ENCODE measurements around the gene AACS.
"Not testable (repeated sequence)": the region's sequence is repeated elsewhere in the genome, so short reads cannot be mapped to it uniquely, and the experiment has no call there.

Gene AACS

DNA sequence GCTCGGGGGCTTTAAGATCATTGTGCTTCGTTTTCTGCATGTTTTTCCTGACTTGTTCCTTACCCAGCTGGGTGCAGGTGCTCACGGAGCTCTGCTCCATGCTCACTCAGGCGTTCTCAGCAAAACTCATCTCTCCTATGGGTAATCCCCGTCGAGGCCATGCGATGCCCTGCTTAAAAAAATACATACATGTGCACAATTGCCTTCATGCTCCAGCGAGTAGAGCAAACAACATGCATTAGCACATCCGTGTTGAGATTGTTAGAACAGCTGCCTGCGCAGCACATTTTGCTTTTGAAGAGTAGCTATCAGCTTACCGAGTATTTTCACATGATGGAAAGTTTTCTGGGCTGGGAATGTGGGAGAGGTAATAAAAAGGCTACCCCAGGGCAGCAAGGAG, 16.2 kb downstream of the AACS start:
- no peaks in the 10 kb centered on the region for H3K4me1 ChIP-seq (ENCODE audit: low read length)
- H3K4me2 ChIP-seq (ENCODE audit: low read depth, low read length) = no peak overlapping the region
- H3K36me3 ChIP-seq (replicated peaks; ENCODE audit: insufficient read depth, low read length) = no peaks in the 10 kb centered on the region
- no peaks in the 10 kb centered on the region for H3K9me3 ChIP-seq (replicated peaks; ENCODE audit: insufficient read depth, low read length)
- H3K9ac ChIP-seq (ENCODE audit: low read length) = no peak overlapping the region
- no peaks in the 10 kb centered on the region for H3K27me3 ChIP-seq (replicated peaks; ENCODE audit: insufficient read depth, low read length)
- no peak overlapping the region for H2AFZ ChIP-seq (ENCODE audit: low read length)
- no peaks in the 10 kb centered on the region for H3K79me2 ChIP-seq (ENCODE audit: low read length)
- H3F3A ChIP-seq (ENCODE audit: insufficient read depth, low read length) = no peaks in the 10 kb centered on the region
- no peak for DNase-seq
- no peaks in the 10 kb centered on the region for H4K20me1 ChIP-seq (ENCODE audit: insufficient read depth, low read length)
- no peak overlapping the region for H3K27ac ChIP-seq (ENCODE audit: low read length)
- TF ChIP-seq EZH2phosphoT487 (IDR thresholded peaks at IDR 0.05; ENCODE audit: low read length) (no peak), EZH2 (optimal IDR thresholded peaks at IDR 0.05; ENCODE audit: low read depth, low read length) (no peak)
- TF ChIP-seq, protein P1, sequence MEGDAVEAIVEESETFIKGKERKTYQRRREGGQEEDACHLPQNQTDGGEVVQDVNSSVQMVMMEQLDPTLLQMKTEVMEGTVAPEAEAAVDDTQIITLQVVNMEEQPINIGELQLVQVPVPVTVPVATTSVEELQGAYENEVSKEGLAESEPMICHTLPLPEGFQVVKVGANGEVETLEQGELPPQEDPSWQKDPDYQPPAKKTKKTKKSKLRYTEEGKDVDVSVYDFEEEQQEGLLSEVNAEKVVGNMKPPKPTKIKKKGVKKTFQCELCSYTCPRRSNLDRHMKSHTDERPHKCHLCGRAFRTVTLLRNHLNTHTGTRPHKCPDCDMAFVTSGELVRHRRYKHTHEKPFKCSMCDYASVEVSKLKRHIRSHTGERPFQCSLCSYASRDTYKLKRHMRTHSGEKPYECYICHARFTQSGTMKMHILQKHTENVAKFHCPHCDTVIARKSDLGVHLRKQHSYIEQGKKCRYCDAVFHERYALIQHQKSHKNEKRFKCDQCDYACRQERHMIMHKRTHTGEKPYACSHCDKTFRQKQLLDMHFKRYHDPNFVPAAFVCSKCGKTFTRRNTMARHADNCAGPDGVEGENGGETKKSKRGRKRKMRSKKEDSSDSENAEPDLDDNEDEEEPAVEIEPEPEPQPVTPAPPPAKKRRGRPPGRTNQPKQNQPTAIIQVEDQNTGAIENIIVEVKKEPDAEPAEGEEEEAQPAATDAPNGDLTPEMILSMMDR (IDR thresholded peaks at IDR 0.05; ENCODE audit: low read length) = no peak
- no peak overlapping the region for H3K4me3 ChIP-seq (ENCODE audit: low read length)
- no peaks in the 10 kb centered on the region for H3K9me2 ChIP-seq (replicated peaks; ENCODE audit: insufficient read depth, low read length)

DNA sequence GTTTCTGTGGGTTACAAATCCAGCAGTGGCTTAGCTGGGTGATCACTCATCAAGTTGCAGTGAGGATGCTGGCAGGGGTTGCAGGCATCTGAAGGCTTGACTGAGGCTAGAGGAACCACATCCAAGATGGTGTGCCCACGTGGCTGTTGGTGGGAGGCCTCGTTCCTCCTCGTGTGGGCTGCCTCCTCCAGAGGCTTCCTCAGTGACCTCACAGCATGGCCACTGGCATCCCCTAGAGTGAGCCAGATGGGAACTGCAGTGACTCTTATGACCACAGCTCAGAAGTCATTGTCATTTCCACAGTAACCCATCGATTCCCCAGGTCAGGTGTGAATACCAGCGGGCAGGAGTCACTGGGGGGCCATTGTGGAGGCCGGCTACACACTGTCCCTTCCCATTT, 17.8 kb downstream of the AACS start:
- no peaks in the 10 kb centered on the region for H3K36me3 ChIP-seq (replicated peaks; ENCODE audit: insufficient read depth, low read length)

DNA sequence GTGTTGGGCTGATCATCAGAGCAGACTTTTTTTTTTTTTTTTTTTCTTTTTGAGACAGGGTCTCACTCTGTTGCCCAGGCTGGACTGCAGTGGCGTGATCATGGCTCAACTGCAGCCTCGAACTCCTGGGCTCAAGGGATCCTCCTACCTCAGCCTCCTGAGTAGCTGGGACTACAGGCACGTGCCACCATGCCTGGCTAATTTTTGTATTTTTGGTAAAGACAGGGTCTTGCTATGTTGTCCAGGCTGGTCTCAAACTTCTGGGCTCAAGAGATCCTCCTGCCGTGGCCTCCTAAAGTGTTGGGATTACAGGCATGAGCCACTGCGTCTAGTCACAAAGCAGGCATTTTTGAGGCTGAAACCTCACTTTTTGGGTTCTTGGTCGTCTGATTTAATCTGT, 23.0 kb downstream of the AACS start:
- H3K9me3 ChIP-seq (replicated peaks; ENCODE audit: insufficient read depth, low read length); H3K36me3 ChIP-seq (replicated peaks; ENCODE audit: insufficient read depth, low read length); H3K27me3 ChIP-seq (replicated peaks; ENCODE audit: insufficient read depth, low read length): not testable (repeated sequence)

More for the DNA sequence above, 17.8 kb downstream of the AACS start:
- H3K9me2 ChIP-seq (replicated peaks; ENCODE audit: insufficient read depth, low read length) = no peaks in the 10 kb centered on the region
- H3K4me3 ChIP-seq (ENCODE audit: low read length) = no peak overlapping the region
- H3K4me1 ChIP-seq (ENCODE audit: low read length) = no peaks in the 10 kb centered on the region
- no peaks in the 10 kb centered on the region for H3K79me2 ChIP-seq (ENCODE audit: low read length)
- H3K9ac ChIP-seq (ENCODE audit: low read length) = no peak overlapping the region
- DNase-seq = no peak
- H3K9me3 ChIP-seq (replicated peaks; ENCODE audit: insufficient read depth, low read length) = no peaks in the 10 kb centered on the region
- H3F3A ChIP-seq (ENCODE audit: insufficient read depth, low read length) = no peaks in the 10 kb centered on the region
- no peak overlapping the region for H3K27ac ChIP-seq (ENCODE audit: low read length)
- TF ChIP-seq EZH2phosphoT487 (IDR thresholded peaks at IDR 0.05; ENCODE audit: low read length) (no peak), EZH2 (optimal IDR thresholded peaks at IDR 0.05; ENCODE audit: low read depth, low read length) (no peak)
- TF ChIP-seq, protein P1 (IDR thresholded peaks at IDR 0.05; ENCODE audit: low read length) = no peak
- H2AFZ ChIP-seq (ENCODE audit: low read length) = no peak overlapping the region
- no peaks in the 10 kb centered on the region for H4K20me1 ChIP-seq (ENCODE audit: insufficient read depth, low read length)
- H3K27me3 ChIP-seq (replicated peaks; ENCODE audit: insufficient read depth, low read length) = no peaks in the 10 kb centered on the region
- H3K4me2 ChIP-seq (ENCODE audit: low read depth, low read length) = no peak overlapping the region

DNA sequence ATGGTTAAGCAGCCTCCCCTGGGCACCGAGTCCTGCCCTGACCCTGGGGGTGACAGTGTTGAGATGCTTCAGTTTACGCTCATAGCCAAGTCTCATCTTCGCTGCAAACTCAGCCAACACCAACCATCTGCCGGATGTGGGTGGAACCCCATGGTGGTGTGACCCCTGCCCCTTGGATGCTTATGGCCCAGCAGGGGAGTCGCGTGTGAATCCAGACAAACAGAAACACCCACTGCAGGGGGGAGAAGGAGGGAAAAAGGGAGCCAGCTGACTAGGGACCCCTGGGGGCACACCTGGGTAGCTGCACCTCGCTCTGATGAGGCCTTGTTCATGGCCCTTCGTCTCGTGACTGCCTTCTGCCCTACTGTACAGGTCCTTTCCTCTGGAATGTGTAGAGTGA, 23.8 kb downstream of the AACS start:
- H3K4me2 ChIP-seq (ENCODE audit: low read depth, low read length) = no peak overlapping the region

More for the DNA sequence above, 23.0 kb downstream of the AACS start:
- DNase-seq; H2AFZ ChIP-seq (ENCODE audit: low read length); H3K9ac ChIP-seq (ENCODE audit: low read length); H3K4me3 ChIP-seq (ENCODE audit: low read length); H3F3A ChIP-seq (ENCODE audit: insufficient read depth, low read length); H3K9me2 ChIP-seq (replicated peaks; ENCODE audit: insufficient read depth, low read length); H3K4me1 ChIP-seq (ENCODE audit: low read length); H3K79me2 ChIP-seq (ENCODE audit: low read length); H3K4me2 ChIP-seq (ENCODE audit: low read depth, low read length); H4K20me1 ChIP-seq (ENCODE audit: insufficient read depth, low read length); H3K27ac ChIP-seq (ENCODE audit: low read length): not testable (repeated sequence)

More for the DNA sequence above, 23.8 kb downstream of the AACS start:
- Histone ChIP-seq H3K27ac (ENCODE audit: low read length) (no peak overlapping the region), H2AFZ (ENCODE audit: low read length) (no peak overlapping the region), H3K9me2 (replicated peaks; ENCODE audit: insufficient read depth, low read length) (no peaks in the 10 kb centered on the region), H3K79me2 (ENCODE audit: low read length) (no peaks in the 10 kb centered on the region), H3F3A (ENCODE audit: insufficient read depth, low read length) (no peaks in the 10 kb centered on the region), H3K4me3 (ENCODE audit: low read length) (no peak overlapping the region), H3K9ac (ENCODE audit: low read length) (no peak overlapping the region), H3K4me1 (ENCODE audit: low read length) (no peaks in the 10 kb centered on the region), H4K20me1 (ENCODE audit: insufficient read depth, low read length) (no peaks in the 10 kb centered on the region), H3K27me3 (replicated peaks; ENCODE audit: insufficient read depth, low read length) (no peaks in the 10 kb centered on the region), H3K36me3 (replicated peaks; ENCODE audit: insufficient read depth, low read length) (no peaks in the 10 kb centered on the region), H3K9me3 (replicated peaks; ENCODE audit: insufficient read depth, low read length) (no peaks in the 10 kb centered on the region)
- DNase-seq = no peak
- no peak for TF ChIP-seq EZH2 (optimal IDR thresholded peaks at IDR 0.05; ENCODE audit: low read depth, low read length)
- TF ChIP-seq, protein P1 (IDR thresholded peaks at IDR 0.05; ENCODE audit: low read length) = no peak
- no peak for TF ChIP-seq EZH2phosphoT487 (IDR thresholded peaks at IDR 0.05; ENCODE audit: low read length)

Data from MM.1S (cell line).